Fibroblast of skin of right biceps (primary cell): ENCODE data around the gene AK5.
A peak's percentile ranks its signal among the peaks of the same experiment; 100 is the strongest.

ENCODE experiments used
- DNase-seq: peaks from one replicate; pipeline ENCODE4 v3.0.0-alpha.2; 2013

Gene AK5

GRCh38 chr1:77281491-77282186 is at the start of gene AK5:
AK5 (plus strand) TSS chr1:77282019; CDS start chr1:77282314, 295 bp downstream.
- peak; percentile 59 for DNase-seq

GRCh38 chr1:77232829-77233228 is 49.0 kb upstream of the AK5 start:
- DNase-seq = no peak

- no peak for DNase-seq
Observed at GRCh38 chr1:77234096-77234495, 47.7 kb upstream of the AK5 start.

DNA sequence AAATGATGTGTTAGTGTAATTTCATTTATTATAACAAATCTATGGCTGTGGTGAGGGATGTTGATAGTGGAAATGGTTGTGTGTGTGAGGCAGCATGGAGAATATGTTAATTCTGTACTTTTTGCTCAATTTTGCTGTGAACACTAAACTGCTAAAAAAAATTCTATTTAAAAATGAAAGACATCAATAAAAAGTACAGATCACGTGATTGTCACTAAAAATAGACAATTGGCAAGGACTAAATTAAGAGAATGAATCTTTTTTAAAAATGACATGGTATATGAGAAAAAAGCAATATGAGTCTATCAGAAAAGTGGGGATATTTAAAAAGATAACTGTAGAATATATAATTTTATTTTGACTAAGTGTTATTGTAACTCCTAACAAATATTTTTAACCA is 46.9 kb upstream of the AK5 start:
- no peak for DNase-seq

DNA sequence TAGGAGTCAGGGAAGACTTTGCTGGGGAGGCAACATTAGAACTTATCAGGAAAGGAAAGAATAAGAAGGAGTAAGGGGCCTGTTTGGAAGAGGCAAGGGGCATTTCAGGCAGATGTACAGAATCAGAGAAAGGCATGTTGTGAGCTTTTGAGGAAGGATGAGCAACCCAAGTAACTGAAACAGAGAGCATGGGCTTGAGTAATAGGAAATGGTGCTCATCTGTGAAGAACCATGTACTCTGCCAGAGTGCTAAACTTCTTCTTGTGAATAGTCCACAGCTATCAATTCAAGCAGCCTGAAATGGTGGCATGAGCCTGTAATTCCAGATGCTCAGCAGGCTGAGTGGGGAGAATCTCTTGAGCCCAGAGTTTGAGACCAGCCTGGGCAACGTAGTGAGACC is 43.4 kb upstream of the AK5 start:
- DNase-seq = no peak

DNA sequence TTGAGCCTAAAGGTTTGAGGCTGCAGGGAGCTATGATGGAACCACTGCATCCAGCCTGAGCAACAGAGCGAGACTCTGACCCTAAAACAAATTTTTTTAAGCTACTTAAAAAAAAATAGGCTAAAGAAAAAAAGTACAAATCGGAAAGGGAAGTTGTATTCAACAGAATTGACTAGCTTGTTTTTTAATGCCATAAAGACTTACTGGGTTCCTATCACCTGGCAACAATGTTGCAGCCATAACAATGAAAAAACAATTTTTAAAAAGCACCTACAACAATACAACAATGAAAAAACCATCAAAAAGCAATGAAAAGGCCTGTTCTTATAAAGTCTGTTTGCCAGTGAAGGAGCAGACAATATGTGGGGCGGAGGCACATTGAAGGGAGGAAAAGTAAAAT is 42.5 kb upstream of the AK5 start:
- no peak for DNase-seq

GRCh38 chr1:77245830-77246229 is 36.0 kb upstream of the AK5 start:
- DNase-seq = no peak

- DNase-seq = no peak
Observed at GRCh38 chr1:77250126-77250525, 31.7 kb upstream of the AK5 start.

GRCh38 chr1:77253211-77253610 is 28.6 kb upstream of the AK5 start:
- no peak for DNase-seq

DNA sequence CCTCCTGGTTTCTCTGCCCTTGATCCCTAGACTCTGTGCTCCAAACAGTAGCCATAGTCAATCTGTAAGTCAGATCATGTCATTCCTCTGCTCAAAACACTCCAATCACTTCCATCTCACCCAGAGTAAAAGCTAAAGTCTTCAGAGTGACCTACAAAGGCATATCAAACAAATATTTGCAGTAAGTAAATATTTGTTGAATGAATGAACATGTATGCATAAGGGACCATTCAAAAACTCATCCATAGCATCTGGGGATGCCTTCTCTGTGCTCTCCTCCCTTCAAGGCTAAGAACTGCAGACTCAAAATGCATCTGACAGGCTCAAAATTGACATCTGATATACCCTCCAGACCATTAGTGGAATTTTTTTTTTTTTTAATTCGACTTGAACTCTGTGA is 18.1 kb upstream of the AK5 start:
- DNase-seq = no peak

DNA sequence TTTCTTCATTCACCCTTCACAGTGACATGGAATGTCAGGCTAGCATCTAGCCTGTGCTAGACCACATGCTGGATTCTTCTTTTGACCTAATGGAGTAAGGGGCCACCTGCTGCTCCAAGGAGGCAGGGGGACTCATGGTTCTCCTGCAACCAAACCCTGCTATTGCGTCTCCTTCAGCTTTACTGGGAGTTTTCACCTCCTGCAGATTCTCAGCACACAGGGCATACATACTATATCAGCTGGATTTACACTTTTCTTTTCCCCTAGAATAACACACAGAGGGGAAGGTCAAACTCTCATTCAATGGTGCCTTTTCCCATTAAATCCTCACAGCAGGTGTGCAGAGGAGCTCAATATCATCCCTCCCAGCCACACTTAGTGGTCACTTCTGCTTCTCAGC is 16.6 kb upstream of the AK5 start:
- no peak for DNase-seq

GRCh38 chr1:77267035-77267434 is 14.8 kb upstream of the AK5 start:
- DNase-seq = no peak

GRCh38 chr1:77271852-77272580 is 9.8 kb upstream of the AK5 start:
- peak; percentile 70 for DNase-seq

DNA sequence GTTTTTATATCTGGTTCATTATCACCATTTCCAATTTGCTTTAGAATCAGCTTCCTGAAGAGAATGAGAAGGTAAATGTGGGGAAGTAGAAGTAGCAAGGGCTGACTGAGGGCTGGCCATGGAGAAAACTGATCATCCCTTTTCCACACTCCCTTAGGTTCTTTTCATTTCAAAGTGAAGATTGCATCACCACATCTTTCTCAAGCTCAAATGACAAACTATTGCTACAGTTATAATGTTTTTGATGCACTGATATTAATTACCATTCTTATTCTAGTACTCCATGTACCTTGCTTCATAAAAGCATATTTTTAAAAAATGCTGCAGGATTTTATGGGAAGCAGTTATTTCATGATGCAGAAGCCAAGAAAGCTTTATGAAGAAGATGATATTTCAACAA is 7.9 kb upstream of the AK5 start:
- DNase-seq = no peak

- no peak for DNase-seq
Observed at GRCh38 chr1:77275194-77275593, 6.6 kb upstream of the AK5 start.

DNA sequence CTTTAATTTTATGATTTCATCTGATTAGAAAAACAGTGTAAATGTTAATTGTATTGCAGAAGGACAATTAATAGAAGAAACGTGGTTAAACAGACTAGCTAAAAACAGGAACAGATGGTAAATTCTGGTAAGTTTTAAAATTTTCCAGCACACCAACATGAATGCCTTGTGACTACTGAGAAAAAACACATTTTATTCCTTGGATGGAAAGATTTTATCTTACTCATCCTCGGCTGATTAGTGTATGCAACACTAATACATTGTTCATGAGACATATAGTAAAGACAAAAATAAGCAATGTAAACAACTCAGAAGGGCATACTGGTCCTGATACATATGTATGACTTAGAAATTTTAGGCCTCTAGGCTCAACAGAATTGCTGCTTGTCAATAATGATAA is 4.9 kb upstream of the AK5 start:
- DNase-seq = no peak

GRCh38 chr1:77279929-77280328 is 1.9 kb upstream of the AK5 start:
- no peak for DNase-seq

DNA sequence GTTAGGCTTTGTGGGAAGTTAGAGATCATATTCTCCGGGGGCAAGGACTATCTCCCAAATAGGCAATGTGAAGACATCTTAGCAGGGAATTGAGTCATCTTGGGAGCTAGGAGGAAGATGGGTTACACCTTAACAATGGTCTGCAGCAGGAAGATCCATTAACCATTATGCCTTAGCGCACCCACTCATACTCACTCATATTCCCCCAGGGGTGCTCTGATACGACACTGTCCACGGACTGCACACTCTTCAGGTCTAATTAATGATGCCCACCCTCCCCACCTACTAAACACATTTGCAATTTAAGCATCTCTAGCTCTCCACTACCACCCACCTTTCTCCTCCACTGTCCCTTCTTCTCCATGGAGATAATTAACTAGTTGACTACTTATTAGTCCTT is 857 bp upstream of the AK5 start:
- DNase-seq = no peak

DNA sequence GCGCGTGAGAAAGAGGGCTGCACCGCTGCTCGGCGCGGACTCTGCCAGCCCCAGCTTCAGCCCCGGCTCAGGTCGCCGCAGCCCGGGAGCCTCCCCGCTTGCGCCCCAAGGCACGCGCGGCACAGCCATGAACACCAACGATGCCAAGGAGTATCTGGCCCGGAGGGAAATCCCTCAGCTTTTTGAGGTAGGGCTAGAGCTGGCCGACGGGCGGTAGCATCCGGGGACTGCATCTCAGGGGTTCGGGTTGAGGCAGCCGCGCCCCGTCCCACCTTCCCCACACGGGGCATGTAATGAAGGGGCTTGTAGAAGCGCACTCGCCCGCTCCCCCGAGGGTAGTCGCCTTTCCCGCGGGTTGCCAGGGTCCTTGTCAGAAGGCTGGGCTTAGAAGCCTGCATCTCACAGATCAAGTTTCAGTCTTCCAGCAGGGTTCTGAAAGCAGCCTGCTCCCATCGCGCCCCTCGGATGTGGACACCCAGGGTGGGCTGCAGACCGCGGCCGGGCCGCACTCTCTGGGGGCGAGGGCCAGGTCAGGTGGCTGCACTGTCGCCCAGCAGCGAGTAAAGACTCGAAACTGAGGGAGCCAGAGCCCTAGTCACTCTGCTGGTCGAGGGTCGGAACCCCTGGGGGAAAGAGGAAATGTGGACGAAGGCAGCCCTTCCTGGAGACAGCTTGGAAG is 507 bp downstream of the AK5 start:
- peak; percentile 49 for DNase-seq

- DNase-seq = peak; percentile 13
Observed at GRCh38 chr1:77282866-77283539, 1.2 kb downstream of the AK5 start.

GRCh38 chr1:77283701-77284425 is 2.0 kb downstream of the AK5 start:
- DNase-seq = peak; percentile 12

DNA sequence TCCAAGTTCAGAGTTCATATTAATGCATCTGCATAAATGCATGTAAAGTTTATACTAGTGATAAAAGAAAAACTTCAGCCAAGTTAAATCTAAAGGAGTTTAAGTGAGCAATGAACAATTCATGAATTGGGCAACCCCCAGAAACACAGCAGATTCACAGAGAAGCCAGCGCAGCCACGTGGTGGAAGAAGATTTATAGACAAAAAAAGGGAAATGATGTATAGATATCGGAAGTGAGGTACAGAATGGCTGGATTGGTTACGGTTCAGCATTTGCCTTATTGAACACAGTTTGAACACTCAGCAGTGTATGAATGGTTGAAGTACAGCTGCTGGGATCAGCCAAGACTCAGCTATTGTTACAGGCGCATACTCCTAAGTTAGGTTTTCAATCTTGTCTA is 5.7 kb downstream of the AK5 start:
- DNase-seq = no peak

GRCh38 chr1:77288275-77288674 is 6.5 kb downstream of the AK5 start:
- peak; percentile 15 for DNase-seq
